ENCODE data around the gene TPD52L2.
A peak's percentile ranks its signal among the peaks of the same experiment; 100 is the strongest.
"Not testable (repeated sequence)": the region's sequence is repeated elsewhere in the genome, so short reads cannot be mapped to it uniquely, and the experiment has no call there.

Gene TPD52L2

GRCh38 chr20:63848003-63848911, 16.8 kb upstream of the TPD52L2 start:
- no peak for TF ChIP-seq CTCF (IDR thresholded peaks at IDR 0.05)
- DNase-seq (ENCODE audit: low spot score): no peak
- H3K27ac ChIP-seq: peak overlapping the region in 1 of 2 donors; percentile 73
- no peak overlapping the region for H3K4me3 ChIP-seq

- H3K27ac ChIP-seq: no peak overlapping the region
- no peak overlapping the region for H3K4me3 ChIP-seq
- no peak for TF ChIP-seq CTCF (IDR thresholded peaks at IDR 0.05)
- no peak for DNase-seq (ENCODE audit: low spot score)
Observed at GRCh38 chr20:63850689-63851547, 14.2 kb upstream of the TPD52L2 start.

- H3K4me3 ChIP-seq; H3K27ac ChIP-seq; DNase-seq (ENCODE audit: low spot score): not testable (repeated sequence)
Observed at GRCh38 chr20:63851548-63851943, 13.5 kb upstream of the TPD52L2 start.

- DNase-seq (ENCODE audit: low spot score); H3K4me3 ChIP-seq: not testable (repeated sequence)
- H3K27ac ChIP-seq: peak overlapping the region in 1 of 2 donors; percentile 78
Observed at GRCh38 chr20:63853733-63854068, 11.4 kb upstream of the TPD52L2 start.

- no peak for DNase-seq (ENCODE audit: low spot score)
Observed at GRCh38 chr20:63854069-63854765, 10.9 kb upstream of the TPD52L2 start.

GRCh38 chr20:63854766-63855362, 10.2 kb upstream of the TPD52L2 start:
- DNase-seq (ENCODE audit: low spot score): no peak
- Histone ChIP-seq H3K4me3 (peak overlapping the region; percentile 59), H3K27ac (peak overlapping the region in 1 of 2 donors; percentile 78)
- no peak for TF ChIP-seq CTCF (IDR thresholded peaks at IDR 0.05)

More at GRCh38 chr20:63854069-63854765, 10.9 kb upstream of the TPD52L2 start:
- TF ChIP-seq CTCF (IDR thresholded peaks at IDR 0.05): no peak
- peak overlapping the region; percentile 59 for H3K4me3 ChIP-seq
- peak overlapping the region in 1 of 2 donors; percentile 78 for H3K27ac ChIP-seq

- Histone ChIP-seq H3K4me3 (peak overlapping the region; percentile 59), H3K27ac (peak overlapping the region in 1 of 2 donors; percentile 78)
- no peak for TF ChIP-seq CTCF (IDR thresholded peaks at IDR 0.05)
- no peak for DNase-seq (ENCODE audit: low spot score)
Observed at GRCh38 chr20:63855363-63856097, 9.5 kb upstream of the TPD52L2 start.

Measured in coronary artery (tissue), 2 donors.